Loucy (cell line): ENCODE data around the gene GPR146.

Experiments
- H2AFZ ChIP-seq: fragments of 200-600 bp; sonication (generic); 2 replicates; pipeline ENCODE4 v1.6.0; 2016; ENCODE audit warnings: antibody characterized with exemption, mild to moderate bottlenecking, low read length, moderate library complexity
- H3F3A ChIP-seq: fragments of 200-600 bp; 2 replicates; pipeline ENCODE4 v1.6.0; 2016; ENCODE audit warnings: antibody characterized with exemption, low read depth, mild to moderate bottlenecking
- H3K27me3 ChIP-seq: fragments of 200-600 bp; sonication (generic); 2 replicates; pipeline ENCODE4 v1.6.1; 2014; ENCODE audit warnings: low read length, mild to moderate bottlenecking; ENCODE audit not compliant: insufficient read depth, poor library complexity, severe bottlenecking
- H3K36me3 ChIP-seq: fragments of 200-600 bp; sonication (generic); 2 replicates; pipeline ENCODE4 v1.6.1; 2016; ENCODE audit warnings: low read length; ENCODE audit not compliant: insufficient read depth
- H3K4me1 ChIP-seq: fragments of 200-600 bp; sonication (generic); 2 replicates; pipeline ENCODE4 v1.5.1; 2014; ENCODE audit warnings: low read length, mild to moderate bottlenecking; ENCODE audit not compliant: insufficient read depth, poor library complexity, severe bottlenecking
- H3K4me2 ChIP-seq: fragments of 200-600 bp; sonication (generic); 2 replicates; pipeline ENCODE4 v1.6.0; 2014; ENCODE audit warnings: antibody characterized with exemption, low read length, low read depth, mild to moderate bottlenecking; ENCODE audit not compliant: poor library complexity, severe bottlenecking
- H3K4me3 ChIP-seq: fragments of 200-600 bp; sonication (generic); 2 replicates; pipeline ENCODE4 v1.5.1; 2014; ENCODE audit warnings: low read length, mild to moderate bottlenecking, mixed read lengths; ENCODE audit not compliant: poor library complexity, severe bottlenecking
- H3K79me2 ChIP-seq: fragments of 200-600 bp; sonication (generic); 2 replicates; pipeline ENCODE4 v1.6.1; 2014; ENCODE audit warnings: low read length; ENCODE audit not compliant: insufficient read depth
- H3K9ac ChIP-seq: fragments of 200-600 bp; sonication (generic); 2 replicates; pipeline ENCODE4 v1.6.0; 2014; ENCODE audit warnings: mild to moderate bottlenecking, low read depth, low read length, moderate library complexity; ENCODE audit not compliant: poor library complexity, severe bottlenecking
- H3K9me2 ChIP-seq: fragments of 200-600 bp; sonication (generic); replicated peaks from 2 replicates; pipeline ENCODE4 v1.6.1; 2016; ENCODE audit warnings: low read depth, low read length, mixed read lengths
- H3K9me3 ChIP-seq: fragments of 200-600 bp; sonication (generic); 2 replicates; pipeline ENCODE4 v1.6.1; 2014; ENCODE audit warnings: mild to moderate bottlenecking, antibody characterized with exemption, low read length, low read depth; ENCODE audit not compliant: insufficient read depth
- H4K20me1 ChIP-seq: fragments of 200-600 bp; sonication (generic); 2 replicates; pipeline ENCODE4 v1.6.0; 2014; ENCODE audit warnings: antibody characterized with exemption, low read length, mild to moderate bottlenecking; ENCODE audit not compliant: insufficient read depth, poor library complexity, severe bottlenecking
- EZH2phosphoT487 ChIP-seq: fragments of 200-600 bp; IDR thresholded peaks from 2 replicates; pipeline ENCODE4 v1.6.1; 2018; ENCODE audit warnings: antibody characterized with exemption, mild to moderate bottlenecking, moderate library complexity, borderline replicate concordance
- TF ChIP-seq, protein P1 (sequence below): fragments of 200-600 bp; sonication (generic); conservative IDR thresholded peaks from 2 replicates; pipeline ENCODE4 v1.5.1; 2014; ENCODE audit warnings: mild to moderate bottlenecking, antibody characterized with exemption, low read length

GPR146 gene

DNA sequence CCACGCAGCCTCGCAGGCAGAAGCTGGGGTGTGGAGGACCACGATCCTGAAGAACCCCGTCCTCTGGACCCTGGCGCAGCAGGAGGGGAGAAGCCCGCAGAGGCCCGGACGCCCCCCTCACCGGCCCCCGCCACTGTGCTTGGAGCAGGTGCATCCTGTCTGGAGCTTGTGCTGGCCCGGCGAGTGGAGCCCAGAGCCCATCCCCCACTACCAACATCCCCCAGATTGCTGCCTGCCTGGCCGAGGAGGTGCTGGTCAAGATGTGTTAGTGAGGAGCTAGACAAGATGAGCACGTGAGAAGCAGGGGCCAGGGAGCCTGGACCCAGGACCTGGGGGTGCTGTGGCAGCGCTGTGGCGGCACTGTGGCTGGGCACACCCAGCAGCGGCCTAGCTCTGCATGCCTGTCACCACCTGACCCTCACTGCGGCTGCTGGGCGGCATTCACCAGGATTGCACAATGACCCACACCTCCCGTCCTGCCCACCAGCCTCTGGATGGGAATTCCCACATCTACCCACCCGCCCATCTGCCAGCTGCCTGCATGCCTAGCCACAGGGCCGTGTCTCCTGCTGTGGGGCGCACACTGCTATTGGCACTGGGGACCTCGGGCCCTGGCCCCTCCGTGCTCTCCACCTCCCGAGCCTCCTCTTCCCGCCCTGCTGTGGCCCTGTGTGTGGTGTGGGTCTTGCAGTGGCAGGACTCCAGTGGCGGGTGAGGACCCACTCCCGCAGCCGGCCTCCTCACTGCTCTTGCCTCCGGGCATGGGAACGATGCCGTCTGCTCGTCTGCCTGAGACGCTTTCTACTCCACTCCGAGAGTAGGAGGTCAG lies 11.8 kb downstream of the GPR146 start:
- Histone ChIP-seq H3K27me3 (no peaks in the 10 kb centered on the region), H3K9me2 (no peaks in the 10 kb centered on the region), H2AFZ (0 out of 2 replicates have a peak overlapping the region, but pooled peaks have one; percentile 22), H3F3A (peaks cover 6% of the 10 kb centered on the region), H4K20me1 (peaks cover 12% of the 10 kb centered on the region), H3K4me1 (peaks cover 50% of the 10 kb centered on the region), H3K4me3 (peak overlapping the region; percentile 87), H3K4me2 (peak overlapping the region; percentile 95), H3K36me3 (no peaks in the 10 kb centered on the region), H3K9me3 (no peaks in the 10 kb centered on the region), H3K79me2 (peaks cover 43% of the 10 kb centered on the region), H3K9ac (peak overlapping the region; percentile 98)
- TF ChIP-seq EZH2phosphoT487: no peak
- TF ChIP-seq, protein P1, sequence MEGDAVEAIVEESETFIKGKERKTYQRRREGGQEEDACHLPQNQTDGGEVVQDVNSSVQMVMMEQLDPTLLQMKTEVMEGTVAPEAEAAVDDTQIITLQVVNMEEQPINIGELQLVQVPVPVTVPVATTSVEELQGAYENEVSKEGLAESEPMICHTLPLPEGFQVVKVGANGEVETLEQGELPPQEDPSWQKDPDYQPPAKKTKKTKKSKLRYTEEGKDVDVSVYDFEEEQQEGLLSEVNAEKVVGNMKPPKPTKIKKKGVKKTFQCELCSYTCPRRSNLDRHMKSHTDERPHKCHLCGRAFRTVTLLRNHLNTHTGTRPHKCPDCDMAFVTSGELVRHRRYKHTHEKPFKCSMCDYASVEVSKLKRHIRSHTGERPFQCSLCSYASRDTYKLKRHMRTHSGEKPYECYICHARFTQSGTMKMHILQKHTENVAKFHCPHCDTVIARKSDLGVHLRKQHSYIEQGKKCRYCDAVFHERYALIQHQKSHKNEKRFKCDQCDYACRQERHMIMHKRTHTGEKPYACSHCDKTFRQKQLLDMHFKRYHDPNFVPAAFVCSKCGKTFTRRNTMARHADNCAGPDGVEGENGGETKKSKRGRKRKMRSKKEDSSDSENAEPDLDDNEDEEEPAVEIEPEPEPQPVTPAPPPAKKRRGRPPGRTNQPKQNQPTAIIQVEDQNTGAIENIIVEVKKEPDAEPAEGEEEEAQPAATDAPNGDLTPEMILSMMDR: no peak

DNA sequence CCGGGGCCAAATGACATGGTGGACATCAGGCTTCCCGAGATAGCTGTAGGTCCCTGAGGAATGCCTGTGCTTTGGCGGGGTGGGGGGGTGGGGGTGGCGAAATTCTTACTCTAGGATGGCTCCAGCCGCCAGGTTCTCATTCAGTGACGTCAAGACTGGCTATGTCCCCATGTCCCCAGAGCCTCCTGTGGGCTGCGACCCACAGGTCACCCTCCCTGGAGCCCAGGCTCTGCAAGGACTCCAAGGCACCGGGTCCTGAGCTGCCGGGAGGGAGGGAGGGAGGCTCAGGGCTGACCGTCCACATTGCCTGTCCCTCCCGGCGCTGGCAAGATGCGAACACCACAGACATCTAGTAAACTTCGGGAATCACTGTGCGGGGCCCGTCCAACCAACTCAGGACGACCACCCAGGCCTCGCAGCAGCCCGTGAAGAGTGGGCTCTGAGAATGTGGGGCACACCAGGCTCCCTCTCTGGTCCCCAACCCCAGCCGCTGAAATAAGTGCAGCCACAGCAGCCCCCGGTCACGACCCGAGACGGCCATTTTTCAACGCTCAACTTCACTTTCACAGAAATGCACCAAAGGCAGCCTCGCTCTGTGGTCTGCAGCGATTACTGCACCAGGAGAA lies 12.6 kb downstream of the GPR146 start:
- H3K9me2 ChIP-seq: no peaks in the 10 kb centered on the region
- no peaks in the 10 kb centered on the region for H3K36me3 ChIP-seq
- peak overlapping the region; percentile 87 for H3K4me3 ChIP-seq
- H3F3A ChIP-seq: peaks cover 6% of the 10 kb centered on the region
- TF ChIP-seq, protein P1: no peak
- no peaks in the 10 kb centered on the region for H3K9me3 ChIP-seq
- peaks cover 50% of the 10 kb centered on the region for H3K4me1 ChIP-seq
- H3K27me3 ChIP-seq: no peaks in the 10 kb centered on the region
- H2AFZ ChIP-seq: no peak overlapping the region
- peaks cover 12% of the 10 kb centered on the region for H4K20me1 ChIP-seq
- peak overlapping the region; percentile 95 for H3K4me2 ChIP-seq
- H3K9ac ChIP-seq: peak overlapping the region; percentile 98
- H3K79me2 ChIP-seq: peaks cover 40% of the 10 kb centered on the region

DNA sequence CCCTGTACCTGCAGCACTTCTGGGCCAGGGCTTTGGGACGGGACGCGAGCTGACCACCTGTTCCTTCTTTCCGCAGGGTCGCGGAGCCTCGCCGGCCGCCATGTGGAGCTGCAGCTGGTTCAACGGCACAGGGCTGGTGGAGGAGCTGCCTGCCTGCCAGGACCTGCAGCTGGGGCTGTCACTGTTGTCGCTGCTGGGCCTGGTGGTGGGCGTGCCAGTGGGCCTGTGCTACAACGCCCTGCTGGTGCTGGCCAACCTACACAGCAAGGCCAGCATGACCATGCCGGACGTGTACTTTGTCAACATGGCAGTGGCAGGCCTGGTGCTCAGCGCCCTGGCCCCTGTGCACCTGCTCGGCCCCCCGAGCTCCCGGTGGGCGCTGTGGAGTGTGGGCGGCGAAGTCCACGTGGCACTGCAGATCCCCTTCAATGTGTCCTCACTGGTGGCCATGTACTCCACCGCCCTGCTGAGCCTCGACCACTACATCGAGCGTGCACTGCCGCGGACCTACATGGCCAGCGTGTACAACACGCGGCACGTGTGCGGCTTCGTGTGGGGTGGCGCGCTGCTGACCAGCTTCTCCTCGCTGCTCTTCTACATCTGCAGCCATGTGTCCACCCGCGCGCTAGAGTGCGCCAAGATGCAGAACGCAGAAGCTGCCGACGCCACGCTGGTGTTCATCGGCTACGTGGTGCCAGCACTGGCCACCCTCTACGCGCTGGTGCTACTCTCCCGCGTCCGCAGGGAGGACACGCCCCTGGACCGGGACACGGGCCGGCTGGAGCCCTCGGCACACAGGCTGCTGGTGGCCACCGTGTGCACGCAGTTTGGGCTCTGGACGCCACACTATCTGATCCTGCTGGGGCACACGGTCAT lies 13.3 kb downstream of the GPR146 start:
- Histone ChIP-seq H3K4me2 (no peak overlapping the region), H3K9me3 (no peaks in the 10 kb centered on the region), H3K9ac (no peak overlapping the region), H3K4me1 (peaks cover 50% of the 10 kb centered on the region), H4K20me1 (peaks cover 12% of the 10 kb centered on the region), H3K4me3 (no peak overlapping the region), H2AFZ (no peak overlapping the region), H3K79me2 (peaks cover 35% of the 10 kb centered on the region), H3F3A (peaks cover 6% of the 10 kb centered on the region), H3K36me3 (no peaks in the 10 kb centered on the region), H3K27me3 (no peaks in the 10 kb centered on the region), H3K9me2 (no peaks in the 10 kb centered on the region)
- TF ChIP-seq, protein P1: no peak
- no peak for TF ChIP-seq EZH2phosphoT487
